NCI-H446 (cell line): ENCODE data around the gene VANGL2.

Source experiments
- DNase-seq, 2 experiments: peaks; one replicate each; lab custom pipeline; 2025; lab: John Stamatoyannopoulos, UW

Gene VANGL2

GRCh38 chr1:160400223-160400645, at the start of gene VANGL2:
TSS of gene VANGL2 (plus strand) at chr1:160400564. CDS start at chr1:160415838, 15,274 bp downstream.
- peak in 1 of 2 experiments; percentile 67 for DNase-seq

GRCh38 chr1:160351629-160352028, 48.7 kb upstream of the VANGL2 start:
- DNase-seq = no peak

DNA sequence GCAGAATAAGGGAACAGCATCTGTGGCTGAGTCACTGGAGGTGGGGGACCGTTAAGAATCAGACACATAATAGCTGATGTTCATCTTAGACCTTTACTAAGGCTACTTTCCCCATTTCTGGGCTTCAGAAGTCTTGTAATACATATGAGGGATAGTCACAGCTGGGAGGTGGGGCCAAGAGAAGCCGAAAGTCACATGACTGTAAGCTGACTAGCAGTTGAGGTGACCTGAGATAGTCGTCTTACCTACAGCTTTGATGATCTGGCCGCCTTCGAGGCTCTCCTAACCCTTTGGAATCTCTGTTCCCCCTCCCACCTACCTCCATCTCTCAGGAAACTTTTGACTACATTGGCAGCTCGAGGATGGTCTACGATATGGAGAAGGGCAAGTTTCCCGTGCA, 47.8 kb upstream of the VANGL2 start:
- DNase-seq = no peak

GRCh38 chr1:160353223-160353622, 47.1 kb upstream of the VANGL2 start:
- DNase-seq = no peak

DNA sequence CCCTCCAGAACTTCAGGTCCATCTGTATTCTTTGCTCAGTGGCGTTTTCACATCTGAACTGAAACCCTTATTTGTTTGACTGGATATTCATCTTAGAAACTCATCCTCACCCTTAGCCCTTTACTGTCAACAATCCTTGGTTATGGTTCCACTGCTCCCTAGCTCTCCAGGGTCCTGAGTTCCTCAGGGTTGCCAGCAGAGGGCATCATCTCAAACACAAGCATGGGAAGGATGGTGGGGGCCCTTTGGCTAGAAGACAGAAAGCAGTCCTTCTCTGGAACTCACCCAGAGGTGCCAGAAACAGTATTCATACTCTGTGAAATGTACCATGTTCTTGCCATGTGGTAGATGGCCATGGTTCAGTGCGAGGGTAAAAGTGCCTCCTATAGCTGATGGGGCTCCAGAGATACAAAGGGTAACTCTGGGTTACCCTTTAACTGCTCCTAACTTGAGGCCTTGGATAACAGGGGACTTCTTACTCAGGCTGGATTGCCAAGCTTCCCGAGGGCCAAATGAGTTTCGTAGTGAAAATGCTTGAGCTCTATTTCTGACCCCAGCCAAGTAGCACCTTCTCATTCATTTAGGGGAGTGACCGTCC, 45.9 kb upstream of the VANGL2 start:
- DNase-seq = peak in 1 of 2 experiments; percentile 40

DNA sequence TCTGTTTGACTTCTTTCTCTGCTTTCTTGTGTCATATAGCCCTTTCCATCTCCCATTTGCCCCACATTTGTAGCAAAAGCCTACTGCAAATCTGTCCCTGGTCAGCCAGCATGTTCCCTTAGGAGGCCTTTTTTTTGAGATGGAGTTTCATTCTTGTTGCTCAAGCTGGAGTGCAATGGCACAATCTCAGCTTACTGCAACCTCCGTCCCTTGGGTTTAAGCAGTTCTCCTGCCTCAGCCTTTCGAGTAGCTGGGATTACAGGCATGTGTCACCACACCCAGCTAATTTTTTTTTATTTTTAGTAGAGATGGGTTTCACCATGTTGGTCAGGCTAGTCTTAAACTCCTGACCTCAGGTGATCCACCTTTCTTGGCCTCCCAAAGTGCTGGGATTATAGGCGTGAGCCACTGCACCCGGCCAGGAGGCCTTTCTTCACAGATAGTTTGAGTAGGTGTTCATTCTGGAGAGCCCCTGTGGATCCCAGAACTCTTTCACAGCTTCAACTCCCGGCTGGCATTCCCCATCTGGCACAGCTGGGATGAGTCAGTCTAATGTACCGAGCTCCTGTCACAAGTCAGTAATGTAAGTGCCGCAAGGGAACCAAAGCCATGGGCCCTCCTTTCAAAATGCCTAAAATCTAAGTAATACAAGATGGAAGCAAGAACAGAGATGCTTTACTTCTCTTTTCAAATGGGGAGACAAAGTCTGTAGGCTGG, 42.9 kb upstream of the VANGL2 start:
- no peak for DNase-seq

DNA sequence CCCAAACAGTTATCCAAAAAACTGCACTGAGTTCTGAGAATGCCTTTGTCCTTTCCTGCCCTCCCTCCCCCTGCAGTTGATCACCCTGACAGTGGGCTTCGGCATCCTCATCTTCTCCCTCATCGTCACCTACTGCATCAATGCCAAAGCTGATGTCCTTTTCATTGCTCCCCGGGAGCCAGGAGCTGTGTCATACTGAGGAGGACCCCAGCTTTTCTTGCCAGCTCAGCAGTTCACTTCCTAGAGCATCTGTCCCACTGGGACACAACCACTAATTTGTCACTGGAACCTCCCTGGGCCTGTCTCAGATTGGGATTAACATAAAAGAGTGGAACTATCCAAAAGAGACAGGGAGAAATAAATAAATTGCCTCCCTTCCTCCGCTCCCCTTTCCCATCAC, 42.3 kb upstream of the VANGL2 start:
- DNase-seq = no peak

DNA sequence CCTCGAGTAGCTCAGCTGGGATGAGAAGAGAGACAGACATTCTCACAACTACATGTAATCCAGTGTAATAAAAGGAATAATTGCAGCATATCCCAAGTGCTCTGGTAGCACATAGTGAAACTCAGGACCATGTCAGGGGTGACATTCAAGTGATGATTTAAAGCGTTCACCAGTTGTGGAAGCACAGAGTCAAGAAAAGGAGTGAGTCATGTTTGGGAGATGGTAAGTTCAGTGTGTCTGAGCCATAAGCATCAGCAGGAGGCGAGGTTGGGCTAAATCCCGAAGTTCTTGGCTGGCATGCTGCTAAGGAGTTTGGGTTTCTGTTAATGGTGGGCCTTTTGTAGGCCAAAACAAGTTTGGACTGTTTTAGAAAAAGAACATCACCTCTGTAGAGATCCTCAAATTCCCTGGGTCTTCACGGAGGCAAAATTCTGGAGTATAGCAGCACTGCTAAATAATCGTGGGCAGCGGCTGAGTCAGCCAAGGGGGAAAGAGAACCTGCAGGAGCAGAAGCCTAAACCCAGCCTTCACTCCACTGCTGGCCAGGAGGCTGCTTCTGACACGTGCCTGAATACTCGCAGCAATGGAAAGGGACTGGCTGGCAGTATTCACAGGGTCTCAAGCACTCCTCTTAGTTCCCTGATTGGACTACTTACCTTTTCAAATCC, 40.7 kb upstream of the VANGL2 start:
- peak in 1 of 2 experiments; percentile 31 for DNase-seq

GRCh38 chr1:160360227-160360695, 40.1 kb upstream of the VANGL2 start:
- peak in 1 of 2 experiments; percentile 52 for DNase-seq

DNA sequence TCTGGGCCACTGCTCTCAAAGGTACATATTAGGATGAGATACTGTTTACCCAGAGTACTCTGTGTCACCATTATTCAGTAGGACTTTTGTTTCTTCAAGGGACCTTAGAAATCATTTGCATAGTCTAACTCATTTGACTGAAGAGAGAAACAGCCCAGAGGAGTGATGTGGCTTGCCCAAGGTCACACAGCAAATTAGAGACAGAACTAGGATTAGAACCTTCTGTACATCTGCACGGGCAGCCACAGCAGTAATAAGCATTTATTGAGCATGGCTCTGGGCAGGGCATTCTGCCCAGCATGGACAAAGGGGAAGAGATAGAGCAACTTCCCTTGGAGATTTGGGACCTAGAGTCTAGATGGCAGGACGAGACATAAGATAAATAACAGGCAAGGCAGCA, 39.2 kb upstream of the VANGL2 start:
- no peak for DNase-seq

GRCh38 chr1:160361814-160362167, 38.6 kb upstream of the VANGL2 start:
- DNase-seq = no peak

DNA sequence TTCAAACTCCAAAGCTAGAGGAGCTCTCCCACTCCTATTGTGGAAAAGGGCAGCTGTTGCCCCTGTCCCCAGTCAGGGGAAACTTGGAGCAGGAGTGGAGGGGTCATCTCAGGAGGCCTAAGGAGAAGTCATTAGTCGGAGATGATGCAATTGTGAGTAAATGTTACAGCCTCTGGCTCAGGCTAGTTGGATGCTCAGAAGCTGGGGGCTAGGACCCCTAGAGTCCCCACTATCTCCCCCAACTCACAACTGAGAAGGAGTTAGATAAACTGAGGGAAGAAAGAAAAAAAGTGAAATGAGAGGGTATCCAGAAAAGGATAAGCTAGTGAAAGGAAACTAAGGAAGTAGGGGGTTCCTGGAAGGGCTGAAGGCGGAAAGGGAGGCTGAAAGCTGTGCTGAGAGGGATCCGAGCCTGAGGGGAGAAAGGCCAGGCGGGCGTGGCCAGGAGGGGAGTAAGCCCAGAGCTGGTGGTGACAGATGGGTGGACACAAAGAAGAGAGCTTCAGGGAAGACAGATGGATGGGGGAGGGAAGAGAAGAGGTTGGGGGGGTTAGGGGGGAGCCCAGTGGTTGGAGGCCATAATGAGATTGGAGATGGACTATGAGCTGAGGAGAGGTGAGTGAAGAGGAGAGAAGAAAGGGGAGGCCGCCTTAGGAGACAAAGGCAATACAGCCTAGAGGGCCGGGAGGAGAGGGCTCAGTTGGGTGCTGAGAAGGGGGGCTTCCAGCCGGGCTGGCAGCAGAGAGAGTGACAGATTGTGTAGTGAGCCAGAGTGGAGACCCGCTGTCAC, 38.0 kb upstream of the VANGL2 start:
- peak in 1 of 2 experiments; percentile 78 for DNase-seq

- peak in 1 of 2 experiments; percentile 46 for DNase-seq
Measured at GRCh38 chr1:160363010-160363409, 37.4 kb upstream of the VANGL2 start.

GRCh38 chr1:160363951-160364735, 36.2 kb upstream of the VANGL2 start:
- DNase-seq = no peak

GRCh38 chr1:160365325-160365724, 35.0 kb upstream of the VANGL2 start:
- DNase-seq = no peak

DNA sequence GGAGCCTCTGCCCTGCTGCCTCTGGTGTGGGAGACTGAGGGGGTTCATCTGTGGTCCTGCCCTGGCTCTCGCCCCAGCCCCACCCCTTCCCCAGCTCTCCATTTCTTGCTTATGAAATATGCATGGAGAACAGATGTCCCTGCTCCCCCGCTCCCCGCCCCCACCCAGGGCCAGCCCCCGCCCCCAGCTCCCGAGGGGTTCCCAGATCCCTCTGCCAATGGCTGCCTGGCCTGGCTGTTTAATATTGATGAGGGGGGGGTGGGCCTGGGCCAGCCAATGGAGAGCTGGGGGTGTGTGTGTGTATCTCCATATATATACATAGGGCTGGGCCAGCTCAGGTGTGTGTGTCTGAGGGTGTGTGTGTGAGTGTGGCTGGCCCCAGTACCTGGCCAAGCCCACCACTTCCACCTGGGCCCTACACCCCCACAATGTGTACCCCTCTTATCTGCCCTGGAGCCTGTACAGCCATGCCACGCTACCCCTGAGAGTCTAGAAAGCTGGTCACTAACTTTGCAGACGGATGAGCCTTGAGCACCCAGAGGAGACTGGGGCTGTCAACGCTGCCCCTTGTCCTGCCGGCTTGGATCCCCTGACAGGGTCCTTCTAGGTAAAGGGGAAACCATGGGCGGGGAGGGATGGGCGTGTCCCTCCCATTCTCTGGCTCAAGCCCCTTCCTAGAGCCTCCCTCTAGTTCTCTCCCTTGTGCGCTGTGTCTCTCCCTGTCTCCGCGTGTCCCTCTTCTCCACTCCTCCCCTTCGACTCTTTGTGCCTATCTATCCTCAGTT, 33.4 kb upstream of the VANGL2 start, which contains the start of gene NHLH1:
NHLH1 (plus strand) TSS at position 341 of the 785 bp plus-strand sequence. CDS start 3,661 bp downstream, outside the sequence.
- peak in 1 of 2 experiments; percentile 86 for DNase-seq

GRCh38 chr1:160367516-160367900, 32.9 kb upstream of the VANGL2 start:
- no peak for DNase-seq

- no peak for DNase-seq
Measured at GRCh38 chr1:160367934-160368923, 32.1 kb upstream of the VANGL2 start.

DNA sequence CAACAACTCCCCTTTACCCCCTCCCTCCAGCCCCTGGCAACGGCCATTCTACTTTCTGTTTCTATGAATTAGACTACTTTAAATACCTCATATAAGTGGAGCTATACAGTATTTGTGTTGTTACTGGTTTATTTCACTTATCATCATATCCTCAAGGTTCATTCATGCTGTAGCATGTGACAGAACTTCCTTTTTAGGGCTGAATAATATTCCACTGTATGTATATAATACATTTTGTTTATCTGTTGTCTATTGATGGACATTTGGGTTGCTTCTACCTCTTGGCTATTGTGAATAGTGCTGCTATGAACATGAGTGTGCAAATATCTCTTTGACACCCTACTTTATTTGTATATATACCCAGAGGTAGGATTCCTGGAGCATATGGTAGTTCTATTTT, 31.3 kb upstream of the VANGL2 start:
- DNase-seq = no peak
